ENCODE data around the gene INPP5A.

The INPP5A gene

DNA sequence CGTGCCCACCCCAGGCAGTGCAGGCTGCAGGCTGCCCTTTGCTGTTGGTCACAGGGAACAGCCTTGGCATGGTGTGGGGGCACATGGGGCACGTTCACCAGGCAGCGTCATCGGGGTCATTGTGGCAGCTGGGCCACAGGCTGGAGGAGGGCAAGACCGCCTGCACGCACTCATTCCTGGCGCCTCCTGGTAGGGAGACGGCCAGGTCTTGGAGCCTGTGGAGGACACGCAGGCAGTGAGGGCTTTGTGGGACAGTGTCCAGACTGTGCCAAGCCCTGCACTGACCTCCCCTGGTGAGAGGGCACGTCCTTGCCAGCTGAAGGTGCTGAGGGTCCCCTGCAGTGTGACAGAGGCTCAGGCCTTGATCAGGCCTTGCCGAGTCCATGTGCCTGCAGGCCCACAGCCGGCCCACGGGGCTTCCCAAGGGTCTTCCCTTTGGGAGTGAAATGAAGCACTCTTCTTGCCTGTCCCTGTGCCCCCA is 171.9 kb downstream of the INPP5A start:
- H3K27me3 Mint-ChIP-seq = no peaks in the 10 kb centered on the region
- intact Hi-C loops (cut with micrococcal nuclease) = no loop called here
- H3K36me3 Mint-ChIP-seq (ENCODE audit: low read depth) = peaks cover 93% of the 10 kb centered on the region
- peaks cover 23% of the 10 kb centered on the region for H3K9me3 Mint-ChIP-seq
- no peaks in the 10 kb centered on the region for H3K4me1 Mint-ChIP-seq (ENCODE audit: low read depth)
- H3K4me3 Mint-ChIP-seq = no peak overlapping the region
- H3K27ac Mint-ChIP-seq = no peak overlapping the region

DNA sequence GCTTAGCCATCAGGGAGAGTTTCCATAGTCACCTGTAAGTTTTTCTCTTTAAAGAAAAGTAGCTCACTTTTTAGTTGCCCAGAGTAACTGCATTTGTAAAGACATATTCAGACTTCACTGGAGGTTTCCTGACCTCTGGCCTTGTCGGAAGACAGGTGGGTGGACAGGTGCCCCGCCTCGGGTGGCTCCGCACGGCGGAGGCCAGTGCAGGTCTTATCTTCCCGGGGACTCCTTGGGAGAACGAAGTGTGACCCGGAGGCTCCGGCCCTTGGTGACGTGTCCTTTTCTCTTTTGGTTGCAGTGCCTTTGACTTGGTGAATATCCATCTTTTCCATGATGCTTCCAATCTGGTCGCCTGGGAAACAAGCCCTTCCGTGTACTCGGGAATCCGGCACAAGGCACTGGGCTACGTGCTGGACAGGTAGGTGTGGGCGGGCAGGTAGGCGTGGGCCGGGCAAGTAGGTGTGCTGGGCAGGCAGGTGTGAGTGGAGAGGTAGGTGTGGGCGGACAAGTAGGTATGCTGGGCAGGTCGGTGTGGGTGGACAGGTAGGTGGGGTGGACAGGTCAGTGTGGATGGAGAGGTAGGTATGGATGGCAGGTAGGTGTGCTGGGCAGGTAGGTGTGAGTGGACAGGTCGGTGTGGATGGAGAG is 172.6 kb downstream of the INPP5A start:
- H3K9me3 Mint-ChIP-seq = peaks cover 16% of the 10 kb centered on the region
- peaks cover 93% of the 10 kb centered on the region for H3K36me3 Mint-ChIP-seq (ENCODE audit: low read depth)
- no peaks in the 10 kb centered on the region for H3K27me3 Mint-ChIP-seq
- no peak overlapping the region for H3K27ac Mint-ChIP-seq
- intact Hi-C loops (cut with micrococcal nuclease) = no loop called here
- no peaks in the 10 kb centered on the region for H3K4me1 Mint-ChIP-seq (ENCODE audit: low read depth)
- no peak overlapping the region for H3K4me3 Mint-ChIP-seq

DNA sequence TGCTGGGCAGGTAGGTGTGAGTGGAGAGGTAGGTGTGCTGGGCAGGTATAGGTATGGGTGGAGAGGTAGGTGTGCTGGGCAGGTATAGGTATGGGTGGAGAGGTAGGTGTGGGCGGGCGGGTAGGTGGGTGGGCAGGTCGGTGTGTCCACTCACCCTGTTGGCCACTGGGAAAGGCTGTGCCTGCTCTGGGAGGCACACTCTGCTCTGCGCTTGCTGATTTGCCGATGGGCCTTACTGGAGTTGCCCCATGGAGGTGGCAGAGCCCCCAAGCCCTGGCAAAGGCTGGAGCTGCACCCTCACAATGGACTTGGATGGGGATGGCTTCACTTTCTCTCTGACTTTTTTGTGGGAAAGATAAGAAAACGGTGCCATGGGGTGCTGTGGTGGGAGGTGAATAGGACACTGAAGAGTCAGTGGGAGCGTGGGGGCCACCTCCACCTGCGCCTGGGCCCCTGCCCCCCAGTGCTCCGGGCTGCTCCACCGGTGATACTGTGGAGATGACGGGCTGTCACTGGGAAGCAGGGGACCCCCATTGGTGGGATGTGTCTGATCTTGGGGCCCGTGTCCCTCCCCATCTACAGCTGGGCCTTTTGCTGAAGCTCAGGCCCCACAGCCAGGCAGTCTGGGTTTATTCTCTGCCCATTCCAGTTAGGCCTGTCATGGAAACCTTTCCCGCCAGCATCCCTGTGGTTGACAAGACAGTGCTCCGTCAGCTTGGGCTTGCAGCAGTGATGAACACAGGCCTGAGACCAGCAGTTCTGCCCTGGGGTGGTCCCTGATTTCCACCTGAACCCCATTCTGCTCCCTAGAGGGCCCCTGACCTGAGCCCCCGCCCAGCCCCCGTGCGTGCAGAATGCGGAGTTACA is 173.4 kb downstream of the INPP5A start:
- H3K36me3 Mint-ChIP-seq (ENCODE audit: low read depth) = peaks cover 93% of the 10 kb centered on the region
- peaks cover 15% of the 10 kb centered on the region for H3K9me3 Mint-ChIP-seq
- intact Hi-C loops (cut with micrococcal nuclease) = no loop called here

DNA sequence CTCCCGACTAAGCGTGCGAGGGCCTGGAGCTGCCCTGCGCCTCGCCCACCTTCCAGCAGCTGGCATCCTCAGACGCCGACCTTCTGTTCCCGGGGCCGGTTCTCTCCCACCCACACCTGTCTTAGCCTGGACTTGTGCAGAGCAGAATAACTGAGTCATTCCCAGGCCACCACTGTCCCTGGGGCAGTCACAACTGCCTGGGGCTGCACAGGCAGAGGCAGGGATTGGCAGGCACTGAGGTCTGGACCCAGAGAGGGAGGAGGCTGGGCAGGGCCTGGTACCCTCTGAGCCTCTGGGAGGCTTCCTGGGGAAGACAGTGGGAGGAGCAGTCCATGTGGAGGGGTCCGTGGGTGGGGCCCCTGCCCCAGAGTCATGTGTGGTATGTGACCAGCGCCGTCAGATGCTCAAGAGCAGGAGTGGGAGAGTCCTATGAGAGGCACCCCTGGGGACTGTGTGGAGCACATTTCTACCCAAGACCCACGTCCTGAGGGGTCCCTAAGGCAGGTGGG is 174.1 kb downstream of the INPP5A start:
- H3K4me3 Mint-ChIP-seq = no peak overlapping the region
- peaks cover 93% of the 10 kb centered on the region for H3K36me3 Mint-ChIP-seq (ENCODE audit: low read depth)
- intact Hi-C loops (cut with micrococcal nuclease) = no loop called here
- no peaks in the 10 kb centered on the region for H3K4me1 Mint-ChIP-seq (ENCODE audit: low read depth)
- H3K27me3 Mint-ChIP-seq = no peaks in the 10 kb centered on the region
- H3K9me3 Mint-ChIP-seq = peaks cover 15% of the 10 kb centered on the region
- H3K27ac Mint-ChIP-seq = no peak overlapping the region

More for the DNA sequence above, 173.4 kb downstream of the INPP5A start:
- no peaks in the 10 kb centered on the region for H3K4me1 Mint-ChIP-seq (ENCODE audit: low read depth)
- no peaks in the 10 kb centered on the region for H3K27me3 Mint-ChIP-seq
- no peak overlapping the region for H3K4me3 Mint-ChIP-seq
- no peak overlapping the region for H3K27ac Mint-ChIP-seq

DNA sequence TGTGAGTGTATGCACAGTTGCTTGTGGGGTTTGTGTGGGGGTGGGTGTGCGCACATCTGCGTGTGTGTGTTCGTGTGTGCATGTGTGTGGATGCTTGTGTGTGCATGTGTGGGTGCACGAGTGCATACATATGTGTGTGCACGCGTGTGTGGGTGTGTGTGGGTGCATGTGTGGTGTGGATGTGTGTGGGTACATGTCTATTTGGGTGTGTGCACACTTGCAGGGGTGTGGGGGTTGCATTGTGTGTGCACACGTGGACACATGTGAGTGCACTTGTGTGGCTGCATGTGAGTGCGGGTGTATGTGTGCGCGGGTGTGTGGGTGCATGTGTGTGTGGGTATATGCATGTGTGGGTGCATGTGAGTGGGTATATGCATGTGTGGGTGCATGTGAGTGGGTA is 174.7 kb downstream of the INPP5A start:
- no peaks in the 10 kb centered on the region for H3K27me3 Mint-ChIP-seq
- H3K36me3 Mint-ChIP-seq (ENCODE audit: low read depth) = peaks cover 89% of the 10 kb centered on the region
- H3K4me1 Mint-ChIP-seq (ENCODE audit: low read depth) = no peaks in the 10 kb centered on the region
- H3K4me3 Mint-ChIP-seq = no peak overlapping the region
- intact Hi-C loops (cut with micrococcal nuclease) = no loop called here
- no peak overlapping the region for H3K27ac Mint-ChIP-seq
- H3K9me3 Mint-ChIP-seq = peaks cover 18% of the 10 kb centered on the region

DNA sequence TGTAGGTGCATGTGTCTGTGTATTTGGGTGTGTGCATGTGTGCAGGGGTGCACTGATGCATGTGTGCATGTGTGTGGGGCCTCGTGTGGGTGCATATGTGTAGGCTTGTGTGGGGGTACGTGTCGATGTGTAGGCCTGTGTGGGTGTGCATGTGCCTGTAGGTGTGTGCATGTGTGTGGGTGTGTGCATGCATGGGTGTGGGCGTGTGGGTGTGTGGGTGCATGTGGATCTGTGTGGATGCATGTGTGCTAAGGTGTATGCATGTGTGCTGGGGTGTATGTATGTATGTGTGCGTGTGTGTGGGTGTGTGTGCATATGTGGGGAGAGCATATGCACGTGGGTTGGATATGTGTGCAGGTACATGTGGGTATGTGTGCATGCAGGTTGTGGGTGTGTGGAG is 175.2 kb downstream of the INPP5A start:
- Mint-ChIP-seq H3K27me3 (no peaks in the 10 kb centered on the region), H3K36me3 (ENCODE audit: low read depth) (peaks cover 85% of the 10 kb centered on the region), H3K4me3 (no peak overlapping the region), H3K27ac (no peak overlapping the region), H3K4me1 (ENCODE audit: low read depth) (no peaks in the 10 kb centered on the region), H3K9me3 (peaks cover 18% of the 10 kb centered on the region)
- intact Hi-C loops (cut with micrococcal nuclease) = no loop called here

DNA sequence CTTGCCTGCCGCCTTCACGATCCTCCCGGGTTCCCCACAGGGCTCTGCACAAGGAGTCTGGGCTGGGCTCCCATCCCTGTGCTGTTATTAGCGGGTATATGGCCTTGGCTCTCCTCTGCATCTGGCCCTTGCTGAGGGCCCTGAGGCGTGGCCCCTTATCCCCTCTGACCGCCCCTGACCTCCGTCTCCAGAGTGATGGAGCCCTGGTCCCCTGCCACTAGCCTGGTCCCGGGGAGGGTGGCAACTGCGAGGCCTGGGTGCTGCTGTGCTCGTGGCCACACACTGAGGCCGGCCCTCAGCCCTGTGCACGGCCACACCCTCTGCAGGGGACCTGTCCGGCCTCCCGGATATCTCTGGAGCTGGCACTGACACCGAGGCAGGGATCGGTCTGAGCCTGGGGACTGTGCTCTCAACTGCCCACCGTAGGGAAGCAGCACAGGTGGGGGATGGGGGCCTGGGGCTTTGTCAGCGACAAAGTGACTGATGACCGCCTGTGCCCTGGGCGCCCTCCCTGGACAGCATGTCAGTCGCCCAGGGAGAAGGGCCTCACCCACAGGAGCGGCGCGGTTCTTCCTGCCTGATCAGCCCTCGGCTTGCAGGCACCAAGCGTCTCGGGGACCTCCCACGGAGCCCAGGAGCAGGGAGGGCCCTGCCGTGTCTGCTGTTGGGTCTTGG is 176.0 kb downstream of the INPP5A start:
- H3K36me3 Mint-ChIP-seq (ENCODE audit: low read depth) = peaks cover 76% of the 10 kb centered on the region
- H3K9me3 Mint-ChIP-seq = peaks cover 18% of the 10 kb centered on the region
- no peaks in the 10 kb centered on the region for H3K4me1 Mint-ChIP-seq (ENCODE audit: low read depth)
- intact Hi-C loops (cut with micrococcal nuclease) = no loop called here
- no peaks in the 10 kb centered on the region for H3K27me3 Mint-ChIP-seq
- H3K27ac Mint-ChIP-seq = no peak overlapping the region
- H3K4me3 Mint-ChIP-seq = no peak overlapping the region

DNA sequence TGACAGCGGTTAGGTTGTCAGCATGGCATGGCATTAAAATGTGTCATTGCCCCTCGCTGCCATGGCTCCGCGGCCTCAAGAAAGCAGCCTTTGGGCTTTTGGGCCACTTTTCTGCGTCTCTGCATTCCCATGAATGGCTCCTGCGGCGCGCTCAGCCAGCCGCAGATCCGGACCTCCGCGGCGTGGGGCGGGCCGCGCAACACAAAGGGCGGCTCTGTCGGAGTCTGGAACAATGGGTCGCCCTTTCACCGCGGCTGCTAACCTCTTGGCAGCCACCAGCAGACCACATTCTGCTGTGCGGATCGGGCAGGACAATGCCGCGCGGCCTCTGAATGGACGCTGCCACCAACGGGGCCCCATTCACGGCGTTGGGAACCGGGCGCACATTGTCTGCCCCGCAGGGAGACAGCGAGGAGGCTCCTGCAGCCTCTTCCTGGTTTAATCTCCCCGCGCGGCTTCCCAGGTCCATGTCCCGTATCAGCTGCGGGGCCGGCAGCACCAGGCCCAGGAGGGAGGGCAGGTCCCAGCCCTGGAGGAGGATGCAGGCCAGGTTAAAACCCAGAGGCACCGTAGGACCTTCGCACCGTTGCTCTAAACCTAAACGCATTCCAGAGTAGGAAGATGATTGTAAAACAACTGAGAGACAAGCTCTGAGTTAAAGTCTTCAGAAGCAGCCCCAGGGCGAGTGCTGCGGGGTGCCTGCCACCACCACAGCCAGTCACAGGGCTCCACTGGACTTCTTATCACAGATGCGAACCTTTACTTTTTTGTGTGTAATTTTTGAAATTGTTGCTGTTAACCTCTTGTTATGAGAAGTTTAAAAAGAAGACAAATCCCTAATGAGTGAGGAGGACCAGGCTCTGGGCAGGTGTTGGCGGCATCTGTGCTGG is 176.8 kb downstream of the INPP5A start:
- intact Hi-C loops (cut with micrococcal nuclease) = no loop called here
- Mint-ChIP-seq H3K4me3 (no peak overlapping the region), H3K27me3 (no peaks in the 10 kb centered on the region), H3K4me1 (ENCODE audit: low read depth) (no peaks in the 10 kb centered on the region), H3K27ac (no peak overlapping the region), H3K9me3 (peaks cover 18% of the 10 kb centered on the region), H3K36me3 (ENCODE audit: low read depth) (peaks cover 71% of the 10 kb centered on the region)

DNA sequence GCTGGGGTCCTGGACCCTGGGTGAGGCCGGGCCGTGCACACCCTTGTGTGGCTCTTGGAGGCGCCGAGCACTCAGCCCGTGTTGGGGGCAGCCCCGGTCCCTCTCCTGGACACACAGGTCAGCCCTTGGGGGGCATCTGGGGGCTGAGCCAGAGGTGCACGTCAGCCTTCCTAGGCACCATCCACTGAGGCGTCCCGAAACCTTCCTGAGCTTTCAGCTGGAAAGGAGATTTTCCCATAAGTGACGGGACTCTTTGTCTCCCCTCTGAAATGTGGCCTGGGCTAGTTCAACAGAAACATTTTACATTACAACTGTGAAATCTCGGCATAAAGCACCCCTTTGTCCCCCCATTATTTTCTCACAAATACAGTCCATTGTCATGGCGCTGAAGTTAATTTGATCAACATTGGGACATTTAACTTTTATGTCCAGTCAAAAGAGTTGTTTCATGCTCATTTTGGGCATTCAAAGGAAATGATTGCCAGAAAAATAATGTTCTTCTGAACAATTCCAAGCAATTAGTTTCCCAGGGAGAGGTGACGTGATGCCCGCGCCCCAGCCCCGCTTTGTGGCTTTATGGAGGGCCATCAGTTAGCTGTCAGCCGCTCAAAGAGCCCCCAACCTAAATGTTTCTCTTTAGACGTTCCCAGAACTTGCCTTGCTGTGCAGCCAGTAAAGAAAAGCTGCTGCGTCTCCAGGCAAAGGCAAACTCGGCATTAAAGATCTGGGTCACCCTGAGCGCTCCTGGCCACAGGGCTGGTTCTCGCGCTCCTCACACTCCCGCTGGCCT is 177.6 kb downstream of the INPP5A start:
- intact Hi-C loops (cut with micrococcal nuclease) = no loop called here
- Mint-ChIP-seq H3K27me3 (no peaks in the 10 kb centered on the region), H3K27ac (no peak overlapping the region)

DNA sequence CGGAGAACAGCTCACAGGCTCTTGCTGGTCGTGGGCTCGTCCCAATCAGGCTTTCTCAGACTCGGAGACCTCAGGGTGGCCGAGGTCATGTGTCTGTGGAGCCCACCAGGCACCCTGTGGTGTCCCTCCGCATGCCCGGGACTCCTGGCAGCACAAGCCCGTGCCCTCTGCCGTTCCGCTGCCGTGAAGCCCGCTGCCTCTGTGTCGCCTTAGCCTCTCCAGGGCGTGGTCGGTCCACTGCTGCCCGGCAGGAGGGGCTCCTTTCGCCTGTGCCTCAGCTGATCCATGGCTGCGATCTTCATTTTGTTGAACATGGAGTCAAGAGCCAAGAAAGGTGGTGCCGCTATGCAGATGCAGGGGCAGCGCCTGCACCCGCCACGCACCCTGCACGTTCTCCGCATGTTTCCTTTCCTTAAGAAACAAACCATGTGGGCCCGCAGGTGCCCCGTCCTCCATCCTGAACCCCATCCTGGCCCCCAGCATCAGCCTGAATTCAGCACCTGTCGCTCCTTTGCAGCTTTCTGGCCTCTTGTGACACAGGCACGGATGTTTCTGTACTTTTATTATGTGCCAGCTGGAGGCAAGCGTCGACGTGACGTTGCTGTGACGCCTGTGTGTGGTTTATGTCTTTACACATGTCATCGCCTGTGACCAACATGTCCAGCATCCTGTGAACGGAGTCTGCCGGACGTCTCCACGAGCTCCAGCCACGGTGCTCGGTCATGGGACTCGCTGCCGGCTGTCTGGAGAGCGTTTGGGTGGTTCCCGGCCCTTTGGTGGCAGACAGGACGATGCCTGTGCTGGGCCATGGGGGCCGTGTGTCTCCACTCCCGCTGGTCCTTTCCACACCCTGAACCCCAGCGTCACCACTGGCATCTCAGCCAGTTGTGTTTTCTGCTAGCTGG is 178.4 kb downstream of the INPP5A start:
- H3K27ac Mint-ChIP-seq = no peak overlapping the region

More for the DNA sequence above, 177.6 kb downstream of the INPP5A start:
- H3K36me3 Mint-ChIP-seq (ENCODE audit: low read depth) = peaks cover 67% of the 10 kb centered on the region
- no peak overlapping the region for H3K4me3 Mint-ChIP-seq
- H3K9me3 Mint-ChIP-seq = peaks cover 18% of the 10 kb centered on the region
- H3K4me1 Mint-ChIP-seq (ENCODE audit: low read depth) = no peaks in the 10 kb centered on the region

DNA sequence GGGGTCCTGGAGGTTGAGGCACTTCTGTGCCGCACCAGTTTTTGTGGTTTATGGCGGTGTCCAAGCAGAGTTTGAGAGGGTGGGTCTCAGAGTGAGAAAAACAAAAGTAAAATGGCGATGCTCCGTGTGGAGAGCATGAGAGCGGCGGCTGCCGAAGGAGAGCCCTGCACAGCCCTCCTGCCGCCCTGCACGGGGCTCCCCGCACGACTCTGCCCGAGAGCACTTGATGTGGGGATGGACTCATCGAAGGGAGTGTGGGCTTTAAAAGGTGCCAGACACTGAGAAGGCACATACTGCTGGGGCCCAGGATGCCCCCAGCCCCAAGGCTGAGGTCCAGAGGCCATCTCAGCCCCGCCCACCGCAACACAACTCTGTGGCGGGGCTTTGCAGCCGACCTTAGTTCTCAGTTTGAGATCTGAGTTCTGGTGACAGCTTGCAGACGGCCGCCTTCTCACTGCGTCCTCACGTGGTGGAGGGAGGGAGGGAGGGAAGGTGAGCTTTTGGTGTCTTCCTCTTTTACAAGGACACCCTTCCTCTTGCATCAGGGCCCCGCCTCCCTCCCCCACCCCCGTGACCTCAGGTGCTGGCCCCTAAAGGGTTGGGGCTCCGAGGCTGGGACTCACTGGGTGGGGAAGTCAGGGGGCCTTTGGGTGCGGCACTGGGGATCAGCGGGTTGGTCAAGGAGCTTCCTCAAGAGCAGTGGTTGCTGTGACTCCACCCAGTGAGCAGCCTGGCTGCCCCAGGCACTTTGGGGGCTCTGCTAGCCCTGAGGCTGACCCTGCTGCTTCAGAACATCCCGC is 179.3 kb downstream of the INPP5A start:
- no peak overlapping the region for H3K27ac Mint-ChIP-seq

More for the DNA sequence above, 178.4 kb downstream of the INPP5A start:
- Mint-ChIP-seq H3K4me3 (no peak overlapping the region), H3K9me3 (peaks cover 18% of the 10 kb centered on the region), H3K4me1 (ENCODE audit: low read depth) (no peaks in the 10 kb centered on the region), H3K36me3 (ENCODE audit: low read depth) (peaks cover 58% of the 10 kb centered on the region), H3K27me3 (no peaks in the 10 kb centered on the region)
- intact Hi-C loops (cut with micrococcal nuclease) = no loop called here

More for the DNA sequence above, 179.3 kb downstream of the INPP5A start:
- Mint-ChIP-seq H3K27me3 (no peaks in the 10 kb centered on the region), H3K9me3 (peaks cover 18% of the 10 kb centered on the region), H3K36me3 (ENCODE audit: low read depth) (peaks cover 54% of the 10 kb centered on the region), H3K4me3 (no peak overlapping the region), H3K4me1 (ENCODE audit: low read depth) (no peaks in the 10 kb centered on the region)
- intact Hi-C loops (cut with micrococcal nuclease) = no loop called here
